Astrocyte (in vitro differentiated cells and primary cell): Measurements from ENCODE around the gene TCERG1.

ENCODE experiments used
- CTCF ChIP-seq: IDR thresholded peaks from 2 replicates; pipeline ENCODE4 v1.5.1; 2011; ENCODE audit warnings: low read depth, mild to moderate bottlenecking, inconsistent platforms, low read length, moderate library complexity; ENCODE audit not compliant: insufficient read depth
- EZH2 ChIP-seq: IDR thresholded peaks from 2 replicates; pipeline ENCODE4 v1.6.1; 2012; ENCODE audit warnings: mild to moderate bottlenecking, low read length, inconsistent platforms; ENCODE audit not compliant: insufficient read depth

GRCh38 chr5:146549615-146550014 lies 102.5 kb downstream of the TCERG1 start:
- no peak for TF ChIP-seq CTCF
- TF ChIP-seq EZH2: no peak
